NOMO-1 treated with dmso at 0.1 percent for 144 hours (cell line): ENCODE measurements around the gene MYCN.
"Not testable (repeated sequence)": the region's sequence is repeated elsewhere in the genome, so short reads cannot be mapped to it uniquely, and the experiment has no call there.

Experiments used
- DNase-seq: peaks from one replicate; lab custom pipeline; 2025; ENCODE audit not compliant: unreplicated experiment; lab: John Stamatoyannopoulos, UW

Gene MYCN

GRCh38 chr2:15939854-15940660 lies at the start of gene MYCN:
TSS of gene MYCN (plus strand) at chr2:15940550. CDS start at chr2:15942065, 1,515 bp downstream.
- DNase-seq = no peak

DNA sequence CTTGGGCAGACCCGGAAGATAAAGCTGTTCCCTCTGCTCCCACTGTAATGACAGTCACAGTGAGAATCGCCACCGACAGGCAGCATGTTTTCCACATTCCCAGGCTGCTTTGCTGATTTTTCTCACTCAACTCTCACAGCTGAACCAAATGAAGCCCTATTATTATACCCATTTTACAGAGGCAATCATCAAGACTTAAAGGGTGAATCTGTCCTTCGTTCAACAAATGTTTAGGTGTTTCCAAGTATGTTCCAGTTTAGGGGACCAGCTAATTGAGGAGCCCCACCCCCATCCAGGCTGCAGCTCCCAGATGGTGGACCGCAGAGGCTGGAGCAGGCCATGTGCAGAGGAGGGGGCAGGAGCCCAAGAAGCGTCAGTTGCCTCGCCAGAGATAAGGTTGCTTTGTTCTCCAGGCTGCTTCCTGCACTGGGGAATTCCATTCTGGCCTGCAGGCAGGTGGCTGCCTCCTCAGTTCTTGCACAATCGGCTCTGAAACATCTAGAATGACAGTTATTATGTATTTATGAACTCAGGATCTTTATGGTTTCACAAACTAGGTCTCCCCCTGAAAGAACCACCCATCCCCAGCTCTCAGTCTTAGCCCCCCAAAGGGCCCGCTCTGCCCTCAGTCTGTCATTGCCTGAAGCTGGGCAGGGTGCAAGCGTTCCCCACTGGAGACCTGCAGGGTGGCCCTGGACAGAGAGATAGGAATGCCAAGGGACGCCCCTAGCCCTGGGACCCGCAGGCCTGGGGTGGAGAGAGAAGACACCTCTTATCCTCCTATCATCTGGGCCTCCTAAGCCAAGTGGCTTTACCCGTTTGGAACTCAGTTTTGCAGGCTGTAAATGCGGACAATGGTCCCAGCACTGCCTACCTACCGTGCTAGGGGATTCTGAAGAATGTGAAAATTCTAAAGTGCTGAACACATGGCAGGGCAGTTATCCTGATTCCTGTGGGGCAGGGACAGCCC lies 49.1 kb upstream of the MYCN start:
- DNase-seq = no peak

GRCh38 chr2:15892151-15892880 lies 48.0 kb upstream of the MYCN start:
- no peak for DNase-seq

DNA sequence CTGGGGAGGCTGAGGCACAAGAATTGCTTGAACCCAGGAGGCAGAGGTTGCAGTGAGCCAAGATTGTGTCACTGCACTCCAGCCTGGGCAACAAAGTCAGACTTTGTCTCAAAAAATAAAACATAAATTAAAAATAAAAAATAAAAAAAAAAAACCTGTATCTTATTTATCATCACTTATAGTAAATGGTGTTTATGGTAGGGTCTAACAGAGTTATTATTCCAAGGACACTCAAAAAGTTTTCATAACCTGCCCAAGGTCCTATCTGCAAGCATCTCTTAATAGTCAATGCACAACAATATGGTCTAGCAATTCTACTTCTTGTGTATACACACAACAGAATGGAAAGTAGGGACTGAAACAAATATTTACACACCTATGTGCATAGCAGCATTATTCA lies 47.3 kb upstream of the MYCN start:
- no peak for DNase-seq

DNA sequence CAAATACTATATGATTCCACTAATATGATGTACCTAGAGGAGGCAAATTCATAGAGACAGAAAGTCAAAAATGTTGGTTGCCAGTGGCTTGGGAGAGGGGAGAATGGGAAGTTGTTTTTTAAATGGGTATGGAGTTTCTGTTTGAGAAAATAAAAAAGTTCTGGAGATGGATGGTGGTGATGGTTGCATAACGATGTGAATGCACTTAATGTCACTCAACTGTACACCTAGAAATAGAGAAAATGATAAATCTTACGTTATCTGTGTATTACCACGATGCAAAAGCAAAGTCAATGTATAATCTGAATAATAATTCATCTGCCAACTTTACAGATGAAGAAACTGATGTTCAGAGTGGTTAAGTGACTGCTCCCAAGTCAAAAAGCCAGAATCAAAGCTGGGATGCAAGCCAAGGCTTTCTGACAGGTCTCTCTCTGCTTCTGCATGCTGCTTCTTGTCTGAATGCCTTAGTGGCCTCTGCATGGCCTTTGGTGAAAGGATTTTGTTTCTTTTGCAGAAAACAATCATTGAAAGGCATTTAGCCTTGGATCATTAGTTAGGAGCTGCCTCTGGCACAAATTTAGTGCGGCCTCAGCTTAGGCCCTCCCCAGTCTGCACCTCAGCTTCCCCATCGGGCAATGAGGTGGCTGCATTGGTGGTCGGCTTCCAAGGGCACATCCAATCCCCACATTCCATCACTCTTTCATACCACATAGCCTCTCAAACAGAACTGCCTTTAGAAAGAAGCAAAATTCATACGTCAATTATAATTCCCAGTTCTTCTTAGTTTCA lies 46.5 kb upstream of the MYCN start:
- DNase-seq = no peak

DNA sequence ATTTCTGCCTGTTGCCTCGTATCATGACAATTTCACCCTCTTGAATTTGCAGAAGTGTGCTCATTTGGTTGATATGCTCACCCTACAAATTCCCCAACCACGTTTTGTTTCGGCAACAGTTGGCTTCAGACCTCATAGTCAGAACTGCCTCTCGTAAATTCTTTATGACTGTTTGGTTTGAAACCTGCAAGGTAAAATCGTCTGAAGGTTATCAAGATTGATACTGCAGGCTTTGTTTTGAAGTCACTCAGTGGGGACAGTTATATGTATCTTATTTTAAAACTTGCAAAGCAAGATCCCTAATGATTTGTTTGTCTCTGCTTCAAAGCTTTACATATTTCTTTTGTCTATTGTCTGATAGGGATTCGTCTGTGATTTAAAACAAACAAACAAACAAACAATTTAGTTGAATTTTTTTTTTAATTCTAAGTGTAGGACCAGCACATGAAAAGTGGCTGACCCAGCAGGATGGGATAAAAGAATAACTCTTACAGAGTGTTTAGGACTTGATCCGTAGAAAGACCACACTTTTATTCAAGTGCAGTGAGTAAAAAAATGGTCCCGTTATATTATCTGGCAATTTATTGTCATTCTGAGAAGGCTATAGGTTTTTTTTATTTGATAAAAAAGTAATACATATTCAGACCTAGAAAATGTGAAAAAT lies 45.7 kb upstream of the MYCN start:
- no peak for DNase-seq

GRCh38 chr2:15895615-15896469 lies 44.5 kb upstream of the MYCN start:
- DNase-seq = no peak

DNA sequence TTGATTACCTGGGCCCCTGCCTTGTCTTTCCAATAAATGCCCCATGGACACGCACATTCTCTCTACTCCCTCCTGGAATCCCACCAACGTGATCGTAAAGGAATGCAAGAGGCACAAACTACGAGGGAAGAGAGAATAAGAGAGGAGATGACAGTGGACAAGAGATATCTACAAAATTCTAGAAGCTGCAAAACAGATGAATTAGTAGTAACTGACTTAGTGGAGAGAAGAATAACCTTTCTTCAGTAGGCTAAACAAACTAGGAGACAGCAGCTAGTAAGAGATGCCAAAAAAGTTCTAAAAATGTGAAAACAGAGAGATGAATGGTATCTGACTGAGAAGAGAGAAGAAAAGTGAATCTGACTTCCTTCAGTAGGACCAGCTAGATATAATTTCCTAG lies 43.5 kb upstream of the MYCN start:
- DNase-seq = no peak

DNA sequence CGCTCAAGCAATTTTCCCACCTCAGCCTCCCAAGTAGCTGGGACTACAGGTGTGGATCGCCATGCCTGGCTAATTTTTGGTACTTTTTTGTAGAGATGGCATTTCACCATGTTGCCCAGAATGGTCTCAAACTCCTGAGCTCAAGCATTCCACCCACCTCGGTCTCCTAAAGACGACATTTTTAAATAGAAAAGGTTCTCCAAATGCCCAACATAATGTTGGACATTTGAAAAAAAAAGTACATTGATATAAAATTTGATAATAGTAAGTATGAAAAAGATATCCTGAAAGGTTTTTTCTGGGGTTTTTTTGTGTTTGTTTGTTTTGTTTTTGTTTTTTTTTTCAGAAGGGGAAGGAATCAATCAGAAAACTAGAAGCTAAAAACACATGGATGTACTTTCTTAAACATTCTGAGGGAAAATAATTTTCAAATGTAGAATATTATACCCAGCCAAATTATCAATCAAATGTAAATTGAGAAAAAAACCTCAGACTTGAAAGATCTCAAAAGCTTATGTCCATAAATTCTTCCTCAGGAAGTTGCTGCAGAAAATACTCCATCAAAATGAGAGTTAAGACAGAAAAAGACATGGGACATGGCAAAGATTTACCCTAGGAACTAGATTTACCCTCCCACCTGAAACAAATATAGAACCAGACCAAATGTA lies 42.8 kb upstream of the MYCN start:
- no peak for DNase-seq

DNA sequence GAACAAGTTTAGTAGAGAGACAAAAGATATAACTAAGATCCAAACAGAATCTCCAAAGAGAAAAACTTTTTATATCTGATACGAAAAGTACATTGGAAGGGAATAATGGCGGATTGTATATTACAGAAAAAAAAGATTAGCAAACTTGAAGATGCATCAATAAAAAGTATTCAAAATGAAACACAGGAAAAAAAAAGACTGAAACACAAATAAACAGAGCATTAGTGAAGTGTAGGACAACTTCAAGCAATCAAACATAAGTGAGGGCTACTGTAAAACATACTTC lies 41.1 kb upstream of the MYCN start:
- no peak for DNase-seq

DNA sequence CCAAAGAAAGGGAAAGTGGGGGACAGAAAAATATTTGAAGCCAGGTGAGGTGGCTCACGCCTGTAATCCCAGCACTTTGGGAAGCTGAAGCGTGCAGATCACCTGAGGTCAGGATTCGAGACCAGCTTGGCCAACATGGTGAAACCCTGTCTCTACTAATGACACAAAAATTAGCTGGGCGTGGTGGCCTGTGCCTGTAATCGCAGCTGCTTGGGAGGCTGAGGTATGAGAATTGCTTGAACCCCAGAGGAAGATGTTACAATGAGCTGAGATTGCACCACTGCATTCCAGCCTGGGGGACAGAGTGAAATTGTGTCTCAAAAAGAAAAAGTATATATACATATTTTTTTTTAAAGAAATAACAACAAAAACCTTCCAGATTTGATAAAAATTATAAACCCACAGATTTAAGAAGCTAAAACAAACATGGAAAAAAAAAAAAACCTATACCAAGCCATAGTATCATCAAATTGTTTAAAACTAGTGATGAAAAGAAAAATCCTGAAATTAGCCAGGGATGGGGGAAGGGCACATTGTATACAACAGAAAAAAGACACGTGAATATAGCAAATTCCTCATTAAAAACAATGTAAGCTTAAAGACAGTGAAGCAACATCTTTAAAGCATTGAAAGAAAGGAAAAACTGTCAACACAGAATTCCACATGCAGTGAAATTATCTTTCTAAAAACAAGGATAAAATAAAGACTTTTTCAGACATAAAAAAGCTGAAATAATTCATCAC lies 40.4 kb upstream of the MYCN start:
- DNase-seq = no peak

- DNase-seq = no peak
Observed at GRCh38 chr2:15901095-15901807, 39.1 kb upstream of the MYCN start.

DNA sequence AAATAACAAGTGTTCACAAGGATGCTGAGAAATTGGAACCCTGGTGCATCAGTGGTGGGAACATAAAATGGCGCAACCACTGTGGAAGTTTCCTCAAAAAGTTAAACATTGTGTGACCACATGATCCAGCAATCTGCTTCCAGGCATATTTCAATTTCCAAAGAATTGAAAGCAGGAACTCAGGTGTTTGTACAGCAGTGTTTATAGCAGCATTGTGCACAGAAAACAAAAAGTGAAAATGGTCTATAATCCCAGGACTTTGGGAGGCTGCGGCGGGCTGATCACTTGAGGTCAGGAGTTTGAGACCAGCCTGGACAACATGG lies 38.6 kb upstream of the MYCN start:
- DNase-seq = no peak

DNA sequence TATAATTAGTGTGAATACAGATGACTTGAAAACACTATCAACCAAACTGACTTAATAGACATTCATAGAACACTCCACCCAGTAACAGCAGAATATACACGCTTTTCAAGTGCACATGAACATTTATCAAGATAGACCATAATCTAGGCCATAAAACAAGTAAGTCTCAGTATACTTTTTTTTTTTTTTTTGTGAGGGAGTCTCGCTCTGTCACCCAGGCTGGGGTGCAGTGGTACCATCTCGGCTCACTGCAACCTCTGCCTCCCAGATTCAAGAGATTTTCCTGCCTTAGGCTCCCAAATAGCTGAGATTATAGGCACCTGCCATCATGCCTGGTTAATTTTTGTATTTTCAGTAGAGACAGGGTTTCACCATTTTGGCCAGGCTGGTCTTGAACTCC lies 36.4 kb upstream of the MYCN start:
- not testable (repeated sequence) for DNase-seq

DNA sequence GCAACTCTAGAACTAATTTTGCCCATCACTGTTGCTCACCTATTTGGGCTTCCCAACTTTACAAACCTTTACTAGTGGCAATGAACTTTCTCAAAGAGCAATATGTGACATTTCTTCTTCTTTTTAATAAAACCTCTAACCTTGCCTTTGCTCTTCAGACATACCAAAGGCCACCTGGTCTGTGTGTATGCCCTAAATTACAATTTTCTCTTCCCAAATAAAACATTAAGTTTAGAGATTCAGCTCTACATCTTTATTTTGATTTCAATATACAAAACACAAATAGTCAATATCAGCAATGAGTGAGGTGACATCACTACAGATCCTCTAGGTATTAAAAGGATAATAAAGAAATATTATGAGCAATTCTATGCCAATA lies 35.1 kb upstream of the MYCN start:
- no peak for DNase-seq

GRCh38 chr2:15905986-15906491 lies 34.3 kb upstream of the MYCN start:
- DNase-seq = no peak

GRCh38 chr2:15906778-15907177 lies 33.6 kb upstream of the MYCN start:
- no peak for DNase-seq
